Prostate gland (tissue), 2 donors: ENCODE measurements around the gene SSTR4.

Experiments
- CTCF ChIP-seq, 4 experiments: fragments of 200-600 bp in 2 of 4; fragments of 450-650 bp in 2 of 4; sonication (generic) in 2 of 4; IDR thresholded peaks; 1 replicate in 3 of 4; 2 replicates in 1 of 4; pipeline ENCODE4 v1.5.1; 2016 to 2019; ENCODE audit warnings: antibody characterized with exemption in 4 of 4, mild to moderate bottlenecking in 2 of 4, moderate library complexity in 2 of 4
- POLR2AphosphoS5 ChIP-seq: sonication (generic); formaldehyde crosslinking; IDR thresholded peaks from one replicate; pipeline ENCODE4 v1.6.1; 2017; ENCODE audit warnings: antibody characterized with exemption

- no peak for TF ChIP-seq CTCF (IDR thresholded peaks at IDR 0.05)
- TF ChIP-seq POLR2AphosphoS5, result no peak
Measured at GRCh38 chr20:23003077-23003635, 32.0 kb upstream of the SSTR4 start.
